ENCODE measurements around the gene MCM5. TPM values are rescaled to one million over a fixed set of nuclear protein-coding genes. Genes with fewer than 3 reads are reported as not detected.

The MCM5 gene
- total RNA-seq, 4 donors from 2014 or later: 19.8 to 25.3 (median 22.4) TPM

DNA sequence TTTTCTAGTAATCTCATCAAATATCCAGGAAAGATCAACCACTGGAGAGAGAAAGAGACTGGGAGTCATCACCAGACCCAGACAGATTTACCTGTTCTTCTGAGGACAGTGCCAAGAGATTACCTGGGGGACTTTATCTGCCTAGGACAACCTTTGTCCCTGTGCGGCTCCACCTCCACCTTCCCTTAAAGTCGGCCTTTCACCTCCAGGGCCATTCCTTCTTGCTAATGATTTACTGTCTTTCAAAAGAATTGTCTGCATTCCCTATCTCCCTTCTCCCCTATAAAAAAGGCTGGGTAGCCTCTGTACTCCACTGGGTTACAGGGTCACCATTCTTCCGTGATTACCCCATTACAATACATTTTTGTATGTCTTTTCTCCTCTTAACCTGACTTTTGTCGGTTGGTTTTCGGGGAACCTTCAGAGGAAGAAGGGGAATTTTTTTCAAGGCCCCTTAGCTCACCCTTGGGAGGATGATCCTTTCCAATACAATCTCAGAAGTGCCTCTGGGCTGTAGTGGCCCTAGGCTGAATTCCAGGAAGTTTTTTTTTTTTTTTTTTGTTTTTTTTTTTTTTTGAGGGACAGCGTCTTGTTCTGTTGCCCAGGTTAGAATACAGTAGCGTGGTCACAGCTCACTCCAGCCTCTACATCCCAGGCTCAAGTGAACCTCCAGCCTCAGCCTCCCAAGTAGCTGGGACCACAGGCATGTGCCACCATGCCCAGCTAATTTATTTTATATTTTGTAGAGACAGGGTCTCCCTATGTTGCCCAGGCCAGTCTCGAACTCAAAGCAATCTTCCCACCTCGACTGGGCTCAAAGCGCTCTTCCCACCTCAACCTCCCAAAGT lies 20.6 kb upstream of the MCM5 start:
- DNase-seq (ENCODE audit: low spot score in 2 of 2): no peak
- Histone ChIP-seq H3K9me3 (no peaks in the 10 kb centered on the region), H3K4me1 (peaks cover 0 to 61% (median 28%) of the 10 kb centered on the region in 4 donors), H3K4me3 (no peak overlapping the region), H3K27ac (peak overlapping the region in 3 of 4 donors; percentile 58 to 90 (median 89)), H3K36me3 (no peaks in the 10 kb centered on the region), H3K27me3 (no peaks in the 10 kb centered on the region)
- TF ChIP-seq POLR2A (IDR thresholded peaks at IDR 0.05): no peak
- TF ChIP-seq, protein P1, sequence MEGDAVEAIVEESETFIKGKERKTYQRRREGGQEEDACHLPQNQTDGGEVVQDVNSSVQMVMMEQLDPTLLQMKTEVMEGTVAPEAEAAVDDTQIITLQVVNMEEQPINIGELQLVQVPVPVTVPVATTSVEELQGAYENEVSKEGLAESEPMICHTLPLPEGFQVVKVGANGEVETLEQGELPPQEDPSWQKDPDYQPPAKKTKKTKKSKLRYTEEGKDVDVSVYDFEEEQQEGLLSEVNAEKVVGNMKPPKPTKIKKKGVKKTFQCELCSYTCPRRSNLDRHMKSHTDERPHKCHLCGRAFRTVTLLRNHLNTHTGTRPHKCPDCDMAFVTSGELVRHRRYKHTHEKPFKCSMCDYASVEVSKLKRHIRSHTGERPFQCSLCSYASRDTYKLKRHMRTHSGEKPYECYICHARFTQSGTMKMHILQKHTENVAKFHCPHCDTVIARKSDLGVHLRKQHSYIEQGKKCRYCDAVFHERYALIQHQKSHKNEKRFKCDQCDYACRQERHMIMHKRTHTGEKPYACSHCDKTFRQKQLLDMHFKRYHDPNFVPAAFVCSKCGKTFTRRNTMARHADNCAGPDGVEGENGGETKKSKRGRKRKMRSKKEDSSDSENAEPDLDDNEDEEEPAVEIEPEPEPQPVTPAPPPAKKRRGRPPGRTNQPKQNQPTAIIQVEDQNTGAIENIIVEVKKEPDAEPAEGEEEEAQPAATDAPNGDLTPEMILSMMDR (IDR thresholded peaks at IDR 0.05): no peak
- TF ChIP-seq EP300 (IDR thresholded peaks at IDR 0.05): no peak
- WGBS, 2 donors: 83 to 88% methylated on average over 10 of the region's 10 CpGs

DNA sequence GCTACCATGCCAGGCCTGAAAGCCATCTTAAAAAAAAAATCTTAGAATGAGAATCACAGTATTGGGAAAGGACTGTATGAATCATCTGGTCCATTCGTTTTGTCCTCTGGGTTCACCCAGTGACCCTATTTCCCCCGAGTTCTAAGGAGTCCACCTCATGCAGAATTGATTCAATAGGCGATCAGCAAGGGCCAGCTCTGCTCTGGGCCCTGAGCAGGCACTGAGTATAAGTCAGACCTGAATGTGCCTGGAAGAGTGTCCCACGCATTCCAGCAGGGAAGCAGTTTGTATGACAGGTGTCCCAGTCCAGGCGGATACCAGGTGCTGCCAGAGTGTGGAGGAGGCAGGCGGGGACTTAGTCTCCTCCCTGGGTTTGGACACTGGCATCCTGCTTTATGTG lies 19.9 kb upstream of the MCM5 start:
- no peaks in the 10 kb centered on the region for H3K9me3 ChIP-seq
- TF ChIP-seq, protein P1 (IDR thresholded peaks at IDR 0.05): no peak
- TF ChIP-seq EP300 (IDR thresholded peaks at IDR 0.05): no peak
- no peak for TF ChIP-seq POLR2A (IDR thresholded peaks at IDR 0.05)
- H3K36me3 ChIP-seq: no peaks in the 10 kb centered on the region
- H3K27ac ChIP-seq: peak overlapping the region; percentile 5 to 90 (median 74)
- WGBS, 2 donors: 76 to 87% methylated on average over 6 of the region's 6 CpGs
- no peaks in the 10 kb centered on the region for H3K27me3 ChIP-seq
- peaks cover 0 to 61% (median 28%) of the 10 kb centered on the region in 4 donors for H3K4me1 ChIP-seq
- no peak overlapping the region for H3K4me3 ChIP-seq
- DNase-seq (ENCODE audit: low spot score in 2 of 2): no peak

DNA sequence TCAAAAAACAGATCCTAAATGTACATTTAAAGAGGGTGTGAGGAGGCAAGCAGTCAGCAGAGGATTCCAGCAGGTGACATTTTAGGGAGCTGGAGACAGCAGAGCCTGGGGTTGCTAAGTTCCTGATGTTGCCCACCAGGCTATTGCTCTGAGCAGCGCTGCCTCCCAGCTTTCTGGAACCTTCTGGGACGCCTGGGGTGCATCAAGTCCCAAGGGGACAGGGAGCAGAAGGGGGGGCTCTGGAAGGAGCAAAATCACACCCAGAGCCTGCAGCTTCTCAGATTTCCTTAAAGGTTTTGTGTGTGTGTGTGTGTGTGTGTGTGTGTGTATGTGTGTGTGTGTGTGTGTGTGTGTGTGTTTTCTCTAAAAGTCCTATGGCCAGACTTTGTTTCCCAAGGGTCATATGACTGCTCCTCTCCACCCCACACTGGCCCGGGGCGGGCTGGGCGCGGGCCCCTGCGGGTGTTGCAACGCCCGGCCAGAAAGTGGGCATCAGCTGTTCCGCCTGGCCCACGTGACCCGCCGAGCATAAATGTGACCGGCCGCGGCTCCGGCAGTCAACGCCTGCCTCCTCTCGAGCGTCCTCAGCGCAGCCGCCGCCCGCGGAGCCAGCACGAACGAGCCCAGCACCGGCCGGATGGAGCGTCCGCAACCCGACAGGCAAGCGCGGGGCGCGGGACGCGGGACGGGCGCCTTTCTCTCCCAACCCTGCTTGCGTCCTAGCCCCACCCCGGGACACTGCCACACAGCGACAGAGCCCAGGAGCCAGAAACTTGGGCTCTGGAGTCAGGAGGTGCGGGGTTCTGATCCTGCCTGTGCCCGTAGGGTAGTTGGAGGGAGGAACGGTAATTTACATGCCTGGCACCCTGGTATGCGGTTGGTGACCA lies 19.2 kb upstream of the MCM5 start, which contains the start of gene HMOX1:
TSS of gene HMOX1 (plus strand) at position 560 of the 887 bp plus-strand sequence. CDS start at position 638, 78 bp downstream.
- H3K4me1 ChIP-seq: peaks cover 0 to 54% (median 27%) of the 10 kb centered on the region in 4 donors
- peak within 1 kb of the TSS; percentile 38 to 73 (median 56) for H3K4me3 ChIP-seq
- WGBS, 2 donors: 4 to 14% methylated on average over 7 to 40 of the region's 47 CpGs
- no peaks in the 10 kb centered on the region for H3K9me3 ChIP-seq
- TF ChIP-seq POLR2A (IDR thresholded peaks at IDR 0.05) (peak; percentile 62 to 67), EP300 (IDR thresholded peaks at IDR 0.05) (peak; percentile 61 to 93)
- TF ChIP-seq, protein P1 (IDR thresholded peaks at IDR 0.05): peak in 4 of 5 experiments; percentile 24 to 58 (median 40)
- no peaks in the 10 kb centered on the region for H3K27me3 ChIP-seq
- DNase-seq (ENCODE audit: low spot score in 2 of 2): peak; percentile 90 to 94
- no peaks in the 10 kb centered on the region for H3K36me3 ChIP-seq
- peak within 1 kb of the TSS; percentile 44 to 90 (median 84) for H3K27ac ChIP-seq

DNA sequence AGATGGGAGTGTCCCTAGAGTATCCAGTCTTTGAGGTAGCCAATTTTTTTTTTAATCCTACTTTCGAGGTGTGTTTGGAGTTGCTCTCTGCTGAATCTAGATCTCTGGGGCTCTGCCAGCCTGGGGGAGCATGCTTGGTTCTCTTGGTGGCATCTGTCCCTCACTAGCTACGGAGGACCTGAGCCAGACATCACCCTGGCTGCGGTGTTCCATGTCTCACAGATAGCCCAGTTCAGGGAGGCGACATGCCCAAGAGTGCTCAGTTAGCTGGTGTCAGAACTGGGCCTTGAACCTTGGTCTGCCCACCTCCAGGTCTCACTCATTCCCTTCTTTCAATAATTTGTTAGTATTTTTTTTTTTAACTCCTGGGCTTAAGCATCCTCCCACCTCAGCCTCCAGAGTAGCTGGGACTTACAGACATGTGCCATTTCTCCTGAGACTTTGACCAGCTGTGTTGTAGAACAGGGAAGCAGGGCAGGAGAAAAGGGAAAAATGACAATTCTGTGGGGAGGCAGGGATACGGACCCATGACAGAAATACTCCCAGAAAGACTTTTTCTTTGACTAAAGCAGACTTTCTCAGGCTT lies 18.4 kb upstream of the MCM5 start:
- Histone ChIP-seq H3K27ac (peak overlapping the region; percentile 44 to 90 (median 84)), H3K9me3 (no peaks in the 10 kb centered on the region), H3K4me1 (peaks cover 0 to 46% (median 21%) of the 10 kb centered on the region in 4 donors), H3K27me3 (no peaks in the 10 kb centered on the region), H3K4me3 (peak overlapping the region; percentile 38 to 73 (median 56)), H3K36me3 (peaks cover 0 to 4% (median 0%) of the 10 kb centered on the region in 3 donors)
- DNase-seq (ENCODE audit: low spot score in 2 of 2): no peak
- WGBS, 2 donors: 67 to 69% methylated on average over 5 of the region's 5 CpGs
- TF ChIP-seq POLR2A (IDR thresholded peaks at IDR 0.05) (no peak), EP300 (IDR thresholded peaks at IDR 0.05) (no peak)
- TF ChIP-seq, protein P1 (IDR thresholded peaks at IDR 0.05): no peak
